MM.1S (cell line): ENCODE results near the gene BCAP31.

Source experiments
- EZH2 ChIP-seq: fragments of 300-600 bp; sonication (generic); optimal IDR thresholded peaks from 2 replicates; pipeline ENCODE3; 2017; ENCODE audit warnings: low read depth, mild to moderate bottlenecking, antibody characterized with exemption, low read length, mixed read lengths
- EZH2phosphoT487 ChIP-seq: fragments of 300-600 bp; sonication (generic); IDR thresholded peaks from 2 replicates; pipeline ENCODE4 v1.6.1; 2018; ENCODE audit warnings: antibody characterized with exemption, low read length
- TF ChIP-seq, protein P1 (sequence below): fragments of 300-600 bp; sonication (generic); IDR thresholded peaks from 2 replicates; pipeline ENCODE4 v1.5.1; 2016; ENCODE audit warnings: antibody characterized with exemption, low read length, mixed read lengths

DNA sequence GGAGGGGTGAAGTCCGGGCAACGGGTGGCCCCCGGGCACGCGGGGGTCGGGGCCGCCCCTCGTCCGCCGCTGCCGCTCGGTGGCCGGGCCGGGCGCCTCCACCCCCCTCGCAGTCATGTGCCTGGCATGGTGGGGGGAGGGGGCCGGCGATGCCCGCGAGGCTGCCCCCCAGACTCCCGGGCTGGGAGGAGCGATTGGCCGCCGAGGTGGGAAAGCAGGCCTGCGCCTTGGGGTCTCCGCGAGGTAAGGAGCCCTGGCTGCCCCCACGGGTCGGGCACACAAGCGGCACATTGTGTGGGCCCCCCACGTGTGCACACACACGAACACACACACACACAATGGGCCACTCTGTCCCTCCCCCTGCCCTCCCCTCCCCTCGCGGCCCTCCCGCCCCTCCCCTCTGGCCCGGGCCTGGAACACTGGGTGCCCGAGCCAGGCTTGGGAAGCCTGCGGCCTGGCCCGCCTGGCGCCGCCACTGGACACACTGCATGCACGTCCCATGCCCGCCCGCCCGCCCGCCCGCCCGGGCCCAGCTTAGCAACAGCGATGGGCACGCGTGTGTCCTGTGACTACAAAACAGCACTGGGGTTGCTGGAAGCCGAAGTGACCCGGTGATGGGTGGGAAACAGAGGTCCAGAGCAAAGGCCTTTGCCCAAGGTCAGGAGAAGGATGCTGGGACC lies 35.1 kb downstream of the BCAP31 start:
- TF ChIP-seq, protein P1, sequence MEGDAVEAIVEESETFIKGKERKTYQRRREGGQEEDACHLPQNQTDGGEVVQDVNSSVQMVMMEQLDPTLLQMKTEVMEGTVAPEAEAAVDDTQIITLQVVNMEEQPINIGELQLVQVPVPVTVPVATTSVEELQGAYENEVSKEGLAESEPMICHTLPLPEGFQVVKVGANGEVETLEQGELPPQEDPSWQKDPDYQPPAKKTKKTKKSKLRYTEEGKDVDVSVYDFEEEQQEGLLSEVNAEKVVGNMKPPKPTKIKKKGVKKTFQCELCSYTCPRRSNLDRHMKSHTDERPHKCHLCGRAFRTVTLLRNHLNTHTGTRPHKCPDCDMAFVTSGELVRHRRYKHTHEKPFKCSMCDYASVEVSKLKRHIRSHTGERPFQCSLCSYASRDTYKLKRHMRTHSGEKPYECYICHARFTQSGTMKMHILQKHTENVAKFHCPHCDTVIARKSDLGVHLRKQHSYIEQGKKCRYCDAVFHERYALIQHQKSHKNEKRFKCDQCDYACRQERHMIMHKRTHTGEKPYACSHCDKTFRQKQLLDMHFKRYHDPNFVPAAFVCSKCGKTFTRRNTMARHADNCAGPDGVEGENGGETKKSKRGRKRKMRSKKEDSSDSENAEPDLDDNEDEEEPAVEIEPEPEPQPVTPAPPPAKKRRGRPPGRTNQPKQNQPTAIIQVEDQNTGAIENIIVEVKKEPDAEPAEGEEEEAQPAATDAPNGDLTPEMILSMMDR: no peak
- TF ChIP-seq EZH2 (no peak), EZH2phosphoT487 (no peak)
